Effector CD8-positive, alpha-beta T cell (primary cell): ENCODE results near the gene ADAMTS7.
"Not testable (repeated sequence)": the region's sequence is repeated elsewhere in the genome, so short reads cannot be mapped to it uniquely, and the experiment has no call there.

Experiments used
- DNase-seq: peaks from one replicate; lab custom pipeline; 2025; lab: John Stamatoyannopoulos, UW
- total RNA-seq, 4 experiments: gene quantifications; one replicate each; lab custom pipeline; 2026; lab: John Stamatoyannopoulos, UW

Gene ADAMTS7
- total RNA-seq: 0.62 to 1.3 (median 0.85) reads per million in 4 experiments

GRCh38 chr15:78811124-78811824 lies at the start of gene ADAMTS7:
Gene ADAMTS7 (minus strand): TSS chr15:78811464. CDS start chr15:78811220, 244 bp downstream.
- DNase-seq: peak; percentile 51

GRCh38 chr15:78859971-78860719 lies 48.9 kb upstream of the ADAMTS7 start:
- peak; percentile 35 for DNase-seq

- no peak for DNase-seq
These were observed 44.5 kb upstream of the ADAMTS7 start for GRCh38 chr15:78855746-78856145.

- no peak for DNase-seq
These were observed 43.6 kb upstream of the ADAMTS7 start for GRCh38 chr15:78854833-78855372.

- no peak for DNase-seq
These were observed 42.2 kb upstream of the ADAMTS7 start for GRCh38 chr15:78853500-78853899.

- no peak for DNase-seq
These were observed 39.9 kb upstream of the ADAMTS7 start for GRCh38 chr15:78850941-78851755.

- no peak for DNase-seq
These were observed 39.1 kb upstream of the ADAMTS7 start for GRCh38 chr15:78850352-78850751.

- DNase-seq: not testable (repeated sequence)
These were observed 36.2 kb upstream of the ADAMTS7 start for GRCh38 chr15:78847387-78847906.

GRCh38 chr15:78846906-78847305 lies 35.6 kb upstream of the ADAMTS7 start:
- not testable (repeated sequence) for DNase-seq

- no peak for DNase-seq
These were observed 31.3 kb upstream of the ADAMTS7 start for GRCh38 chr15:78842519-78842918.

- no peak for DNase-seq
These were observed 30.6 kb upstream of the ADAMTS7 start for GRCh38 chr15:78841891-78842290.

GRCh38 chr15:78841376-78841706 lies 30.1 kb upstream of the ADAMTS7 start:
- DNase-seq: no peak

GRCh38 chr15:78840661-78841375 lies 29.6 kb upstream of the ADAMTS7 start:
- DNase-seq: no peak

GRCh38 chr15:78839151-78839550 lies 27.9 kb upstream of the ADAMTS7 start:
- not testable (repeated sequence) for DNase-seq

- no peak for DNase-seq
These were observed 27.2 kb upstream of the ADAMTS7 start for GRCh38 chr15:78838489-78838888.

- no peak for DNase-seq
These were observed 26.3 kb upstream of the ADAMTS7 start for GRCh38 chr15:78837543-78837942.

- no peak for DNase-seq
These were observed 25.9 kb upstream of the ADAMTS7 start for GRCh38 chr15:78837131-78837530.

- DNase-seq: no peak
These were observed 25.1 kb upstream of the ADAMTS7 start for GRCh38 chr15:78836333-78836732.

GRCh38 chr15:78831229-78832207 lies 20.3 kb upstream of the ADAMTS7 start:
- DNase-seq: no peak
